Suprapubic skin (tissue), 4 donors: ENCODE results near the gene NOS3. TPM values are rescaled to one million over a fixed set of nuclear protein-coding genes. Genes with fewer than 3 reads are reported as not detected.
"Not testable (repeated sequence)": the region's sequence is repeated elsewhere in the genome, so short reads cannot be mapped to it uniquely, and the experiment has no call there.

Experiments
- DNase-seq, 2 donors: peaks; one replicate each; pipeline ENCODE4 v3.0.0-alpha.2; 2019; ENCODE audit warnings: low spot score in 2 of 2
- H3K27ac ChIP-seq: fragments of 200-600 bp; sonication (generic); one replicate; pipeline ENCODE4 v1.5.1; 2019
- H3K27me3 ChIP-seq: fragments of 200-600 bp; sonication (generic); one replicate; pipeline ENCODE4 v1.5.1; 2019
- H3K36me3 ChIP-seq: fragments of 200-600 bp; sonication (generic); one replicate; pipeline ENCODE4 v1.5.1; 2019
- H3K4me1 ChIP-seq: fragments of 200-600 bp; sonication (generic); one replicate; pipeline ENCODE4 v1.5.1; 2019
- H3K4me3 ChIP-seq: fragments of 200-600 bp; sonication (generic); one replicate; pipeline ENCODE4 v1.5.1; 2019; ENCODE audit warnings: mild to moderate bottlenecking
- H3K9me3 ChIP-seq: fragments of 200-600 bp; sonication (generic); one replicate; pipeline ENCODE4 v1.5.1; 2019
- CTCF ChIP-seq, 2 donors: fragments of 200-600 bp in 1 of 2; fragments of 450-650 bp in 1 of 2; sonication (generic) in 1 of 2; IDR thresholded peaks; one replicate each; pipeline ENCODE4 v1.5.1; 2016 to 2019; ENCODE audit warnings: antibody characterized with exemption in 2 of 2, mild to moderate bottlenecking in 1 of 2, moderate library complexity in 1 of 2
- EP300 ChIP-seq: sonication (generic); formaldehyde crosslinking; IDR thresholded peaks from one replicate; pipeline ENCODE4 v1.6.1; 2017; ENCODE audit warnings: antibody characterized with exemption
- POLR2A ChIP-seq, 2 donors: fragments of 450-650 bp; IDR thresholded peaks; one replicate each; pipeline ENCODE4 v1.6.1; 2017; ENCODE audit warnings: antibody characterized with exemption in 2 of 2, mild to moderate bottlenecking in 2 of 2, moderate library complexity in 2 of 2
- POLR2AphosphoS5 ChIP-seq, 3 donors: sonication (generic); formaldehyde crosslinking; IDR thresholded peaks; one replicate each; pipeline ENCODE4 v1.6.1; 2017; ENCODE audit warnings: antibody characterized with exemption in 3 of 3
- WGBS: methylation state at CpG from one replicate; pipeline ENCODE4 v1.1.5; 2018; 5-methylcytosine and 5-hydroxymethylcytosine counted together
- total RNA-seq, 4 donors: library from RNA; depleted of rRNA; stranded (reverse); fragments of >200 nt; gene quantifications; one replicate each; pipeline ENCODE4 v1.1.0, GENCODE V29; 2016

The NOS3 gene
- total RNA-seq, 4 donors from 2014 or later: 2.6 to 10.9 (median 6.8) TPM

- H3K27ac ChIP-seq: no peak overlapping the region
- peaks cover 42% of the 10 kb centered on the region for H3K4me1 ChIP-seq
- H3K27me3 ChIP-seq: peaks cover 36% of the 10 kb centered on the region
- no peaks in the 10 kb centered on the region for H3K36me3 ChIP-seq
- WGBS: no CpG with 5 or more reads among the region's 1 CpG
- H3K9me3 ChIP-seq: no peaks in the 10 kb centered on the region
- no peak for TF ChIP-seq EP300
- no peak for TF ChIP-seq CTCF (IDR thresholded peaks at IDR 0.05)
- no peak for TF ChIP-seq POLR2A (IDR thresholded peaks at IDR 0.05)
- TF ChIP-seq POLR2AphosphoS5 (IDR thresholded peaks at IDR 0.05): no peak
- H3K4me3 ChIP-seq: no peak overlapping the region
- no peak for DNase-seq
Measured at GRCh38 chr7:151011097-151011409, 20.2 kb downstream of the NOS3 start.

DNA sequence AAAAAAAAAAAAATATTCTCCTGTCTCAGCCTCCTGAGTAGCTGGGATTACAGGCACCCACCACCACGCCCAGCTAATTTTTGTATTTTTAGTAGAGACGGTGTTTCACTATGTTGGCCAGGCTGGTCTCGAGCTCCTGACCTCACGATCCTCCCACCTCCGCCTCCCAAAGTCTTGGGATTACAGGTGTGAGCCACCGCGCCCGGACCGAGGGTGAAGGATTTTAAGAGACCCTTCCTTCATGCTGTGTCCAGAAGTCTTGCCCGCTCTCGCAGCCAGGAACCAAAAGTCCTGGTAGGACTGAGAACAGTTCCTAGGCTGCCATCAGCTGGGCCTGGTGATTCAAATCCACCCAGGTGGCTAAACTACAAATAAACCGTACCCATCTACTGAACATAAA, 20.8 kb downstream of the NOS3 start:
- Histone ChIP-seq H3K4me1 (peaks cover 42% of the 10 kb centered on the region), H3K27me3 (peaks cover 42% of the 10 kb centered on the region)
- not testable (repeated sequence) for H3K36me3 ChIP-seq, DNase-seq, H3K9me3 ChIP-seq, H3K4me3 ChIP-seq, H3K27ac ChIP-seq
- 87% methylated on average over 12 of the region's 12 CpGs for WGBS

- H3K36me3 ChIP-seq: no peaks in the 10 kb centered on the region
- H3K27me3 ChIP-seq: peaks cover 45% of the 10 kb centered on the region
- H3K4me3 ChIP-seq: no peak overlapping the region
- no peak for TF ChIP-seq EP300
- no peak for TF ChIP-seq POLR2A (IDR thresholded peaks at IDR 0.05)
- TF ChIP-seq CTCF (IDR thresholded peaks at IDR 0.05): no peak
- no peak for TF ChIP-seq POLR2AphosphoS5 (IDR thresholded peaks at IDR 0.05)
- peaks cover 42% of the 10 kb centered on the region for H3K4me1 ChIP-seq
- DNase-seq: no peak
- WGBS: 75% methylated on average over 6 of the region's 6 CpGs
- no peaks in the 10 kb centered on the region for H3K9me3 ChIP-seq
- H3K27ac ChIP-seq: no peak overlapping the region
Measured at GRCh38 chr7:151012031-151012692, 21.3 kb downstream of the NOS3 start.

- DNase-seq: no peak
- TF ChIP-seq POLR2A (IDR thresholded peaks at IDR 0.05): no peak
- no peak for TF ChIP-seq POLR2AphosphoS5 (IDR thresholded peaks at IDR 0.05)
- TF ChIP-seq EP300: no peak
- TF ChIP-seq CTCF (IDR thresholded peaks at IDR 0.05): peak in 1 of 2 donors; percentile 53
- H3K36me3 ChIP-seq: no peaks in the 10 kb centered on the region
- peaks cover 53% of the 10 kb centered on the region for H3K27me3 ChIP-seq
- H3K27ac ChIP-seq: no peak overlapping the region
- WGBS: 47% methylated on average over 12 of the region's 23 CpGs
- peaks cover 48% of the 10 kb centered on the region for H3K4me1 ChIP-seq
- peak overlapping the region; percentile 44 for H3K4me3 ChIP-seq
- H3K9me3 ChIP-seq: no peaks in the 10 kb centered on the region
Measured at GRCh38 chr7:151012911-151013347, 22.1 kb downstream of the NOS3 start.

DNA sequence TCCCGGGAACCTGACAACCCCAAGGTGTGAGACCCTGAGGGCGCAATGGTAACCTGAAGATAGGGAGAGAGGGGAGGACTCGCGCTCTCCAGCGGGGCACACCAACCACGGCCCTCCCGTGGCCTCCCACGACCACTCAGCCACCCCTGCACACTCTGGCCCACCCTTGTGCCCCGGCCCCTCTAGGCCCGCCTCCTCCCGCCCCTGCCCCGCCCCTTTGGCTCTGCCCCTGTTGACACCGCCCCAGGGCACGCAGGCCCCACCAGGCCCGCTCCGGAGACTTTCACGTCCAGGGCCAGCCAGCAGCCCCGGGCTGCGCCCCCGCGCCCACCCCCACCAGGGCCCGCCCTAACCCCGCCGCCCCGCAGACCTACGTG, 22.5 kb downstream of the NOS3 start:
- Histone ChIP-seq H3K4me3 (peak overlapping the region; percentile 44), H3K9me3 (no peaks in the 10 kb centered on the region), H3K27me3 (peaks cover 57% of the 10 kb centered on the region), H3K4me1 (peaks cover 51% of the 10 kb centered on the region), H3K36me3 (no peaks in the 10 kb centered on the region), H3K27ac (no peak overlapping the region)
- DNase-seq: no peak
- WGBS: no CpG with 5 or more reads among the region's 26 CpGs
- TF ChIP-seq POLR2AphosphoS5 (IDR thresholded peaks at IDR 0.05) (no peak), POLR2A (IDR thresholded peaks at IDR 0.05) (no peak), CTCF (IDR thresholded peaks at IDR 0.05) (no peak)
